A549 (cell line): ENCODE measurements around the gene HK1. TPM values are rescaled to one million over a fixed set of nuclear protein-coding genes. Genes with fewer than 3 reads are reported as not detected.
A peak's percentile ranks its signal among the peaks of the same experiment; 100 is the strongest.

ENCODE experiments used
- BCL3 ChIP-seq: fragments of >200 bp; sonication (Bioruptor Twin); formaldehyde crosslinking; IDR thresholded peaks from 3 replicates; pipeline ENCODE4 v1.6.1; 2016
- CBX2 ChIP-seq: fragments of 200-600 bp; sonication (generic); IDR thresholded peaks from 2 replicates; pipeline ENCODE4 v1.6.1; 2016; ENCODE audit warnings: low read depth, mild to moderate bottlenecking, borderline replicate concordance
- CBX8 ChIP-seq: fragments of 200-600 bp; sonication (generic); IDR thresholded peaks from 2 replicates; pipeline ENCODE4 v1.6.1; 2016
- EHMT2 ChIP-seq: fragments of 200-600 bp; sonication (generic); IDR thresholded peaks from 2 replicates; pipeline ENCODE4 v1.6.1; 2016; ENCODE audit warnings: antibody characterized with exemption, low read depth, mild to moderate bottlenecking, moderate library complexity
- EP300 ChIP-seq, 2 experiments: fragments of >200 bp; sonication (Bioruptor Twin); formaldehyde crosslinking; IDR thresholded peaks; 2 replicates in 1 of 2; 3 replicates in 1 of 2; pipeline ENCODE4 v1.6.1; 2016 to 2017
- ESRRA ChIP-seq: fragments of 150-350 bp; IDR thresholded peaks from 2 replicates; pipeline ENCODE4 v1.6.1; 2014; ENCODE audit warnings: mild to moderate bottlenecking, low read length, borderline replicate concordance
- FOXS1 ChIP-seq: fragments of 250-450 bp; sonication (Bioruptor Pico); IDR thresholded peaks from 2 replicates; pipeline ENCODE4 v1.5.0; 2020; ENCODE audit warnings: mild to moderate bottlenecking, moderate library complexity
- GATA3 ChIP-seq: IDR thresholded peaks from 2 replicates; pipeline ENCODE4 v1.6.1; 2012; ENCODE audit warnings: borderline replicate concordance
- HEYL ChIP-seq: fragments of 250-450 bp; sonication (Bioruptor Pico); IDR thresholded peaks from 2 replicates; pipeline ENCODE4 v1.8.0; 2021; ENCODE audit warnings: mild to moderate bottlenecking, moderate library complexity
- HMGXB4 ChIP-seq: fragments of 250-450 bp; sonication (Bioruptor Pico); IDR thresholded peaks from 2 replicates; pipeline ENCODE4 v1.5.0; 2021; ENCODE audit warnings: mild to moderate bottlenecking, moderate library complexity, borderline replicate concordance
- HOXB13 ChIP-seq: fragments of 250-450 bp; sonication (Bioruptor Pico); IDR thresholded peaks from 2 replicates; pipeline ENCODE4 v1.5.0; 2020; ENCODE audit warnings: low read depth, mild to moderate bottlenecking, moderate library complexity
- JUNB ChIP-seq: fragments of >200 bp; sonication (Bioruptor Twin); formaldehyde crosslinking; IDR thresholded peaks from 2 replicates; pipeline ENCODE4 v1.6.1; 2016
- KDM1A ChIP-seq: fragments of 200-600 bp; sonication (generic); IDR thresholded peaks from 2 replicates; pipeline ENCODE4 v1.6.1; 2016; ENCODE audit warnings: low read depth, mild to moderate bottlenecking
- MAFK ChIP-seq: fragments of 450-650 bp; IDR thresholded peaks from 2 replicates; pipeline ENCODE4 v1.6.1; 2014; ENCODE audit not compliant: partially characterized antibody
- MYC ChIP-seq: IDR thresholded peaks from 2 replicates; pipeline ENCODE4 v1.6.1; 2012; ENCODE audit warnings: mild to moderate bottlenecking, inconsistent platforms, low read length, improper control_type of control experiment, borderline replicate concordance
- RFX5 ChIP-seq: fragments of 450-650 bp; IDR thresholded peaks from 2 replicates; pipeline ENCODE4 v1.7.1; 2014; ENCODE audit warnings: antibody characterized with exemption, mild to moderate bottlenecking, moderate library complexity
- ZC3H11A ChIP-seq: fragments of 450-650 bp; IDR thresholded peaks from 2 replicates; pipeline ENCODE4 v1.6.1; 2014; ENCODE audit warnings: antibody characterized with exemption, mild to moderate bottlenecking
- ZNF302 ChIP-seq: fragments of 250-450 bp; sonication (Bioruptor Pico); IDR thresholded peaks from 2 replicates; pipeline ENCODE4 v1.9.0; 2021; ENCODE audit warnings: inconsistent platforms, mild to moderate bottlenecking, moderate library complexity
- polyA plus RNA-seq, 4 experiments: library from polyadenylated mRNA; depleted of rRNA in 3 of 4; stranded (reverse); fragments of >200 nt; fragmentation: RNase III in 1 of 4; extraction: RNeasy Plus Mini Kit Qiagen cat#74134 plus additional on column Dnase treatment in 1 of 4; gene quantifications; 2 replicates in 3 of 4; 3 replicates in 1 of 4; pipeline ENCODE4 v1.2.3, GENCODE V29; 2011 to 2017
- TF ChIP-seq, protein P1 (sequence below): fragments of 200-600 bp; sonication (generic); IDR thresholded peaks from 2 replicates; pipeline ENCODE4 v1.6.1; 2016; ENCODE audit warnings: antibody characterized with exemption, mild to moderate bottlenecking, moderate library complexity
- TF ChIP-seq, protein P2 (sequence below): fragments of >200 bp; sonication (Bioruptor Twin); formaldehyde crosslinking; IDR thresholded peaks from 2 replicates; pipeline ENCODE4 v1.6.1; 2016
- TF ChIP-seq, protein P3 (sequence below): fragments of 250-450 bp; sonication (Bioruptor Pico); IDR thresholded peaks from 2 replicates; pipeline ENCODE4 v1.5.0; 2020; ENCODE audit warnings: low read depth, mild to moderate bottlenecking, moderate library complexity
- TF ChIP-seq, protein P4 (sequence below): IDR thresholded peaks from 2 replicates; pipeline ENCODE4 v1.6.1; 2012; ENCODE audit warnings: low read depth, borderline replicate concordance
- TF ChIP-seq, protein P5 (sequence below): IDR thresholded peaks from 2 replicates; pipeline ENCODE4 v1.6.1; 2012

HK1 gene
- polyA plus RNA-seq, 2 of the 4 experiments (the other 2 are of a cell fraction) = 17.3 to 58.9 TPM

- TF ChIP-seq JUNB (peak; percentile 92), FOXS1 (CRISPR knock-in tag) (peak; percentile 93), HEYL (CRISPR knock-in tag) (peak; percentile 97), MAFK (peak; percentile 100), ZC3H11A (no peak), KDM1A (no peak), CBX8 (no peak), HMGXB4 (CRISPR knock-in tag) (no peak), EHMT2 (no peak), EP300 (IDR thresholded peaks at IDR 0.05) (peak; percentile 46 to 74; a peak in 2 of 5 replicates), GATA3 (peak; percentile 91), BCL3 (0 out of 3 replicates have a peak, but pooled peaks have one; percentile 19), MYC (no peak), RFX5 (peak; percentile 60), ESRRA (no peak), ZNF302 (peak; percentile 98), HOXB13 (peak; percentile 83), CBX2 (no peak)
- TF ChIP-seq, protein P1, sequence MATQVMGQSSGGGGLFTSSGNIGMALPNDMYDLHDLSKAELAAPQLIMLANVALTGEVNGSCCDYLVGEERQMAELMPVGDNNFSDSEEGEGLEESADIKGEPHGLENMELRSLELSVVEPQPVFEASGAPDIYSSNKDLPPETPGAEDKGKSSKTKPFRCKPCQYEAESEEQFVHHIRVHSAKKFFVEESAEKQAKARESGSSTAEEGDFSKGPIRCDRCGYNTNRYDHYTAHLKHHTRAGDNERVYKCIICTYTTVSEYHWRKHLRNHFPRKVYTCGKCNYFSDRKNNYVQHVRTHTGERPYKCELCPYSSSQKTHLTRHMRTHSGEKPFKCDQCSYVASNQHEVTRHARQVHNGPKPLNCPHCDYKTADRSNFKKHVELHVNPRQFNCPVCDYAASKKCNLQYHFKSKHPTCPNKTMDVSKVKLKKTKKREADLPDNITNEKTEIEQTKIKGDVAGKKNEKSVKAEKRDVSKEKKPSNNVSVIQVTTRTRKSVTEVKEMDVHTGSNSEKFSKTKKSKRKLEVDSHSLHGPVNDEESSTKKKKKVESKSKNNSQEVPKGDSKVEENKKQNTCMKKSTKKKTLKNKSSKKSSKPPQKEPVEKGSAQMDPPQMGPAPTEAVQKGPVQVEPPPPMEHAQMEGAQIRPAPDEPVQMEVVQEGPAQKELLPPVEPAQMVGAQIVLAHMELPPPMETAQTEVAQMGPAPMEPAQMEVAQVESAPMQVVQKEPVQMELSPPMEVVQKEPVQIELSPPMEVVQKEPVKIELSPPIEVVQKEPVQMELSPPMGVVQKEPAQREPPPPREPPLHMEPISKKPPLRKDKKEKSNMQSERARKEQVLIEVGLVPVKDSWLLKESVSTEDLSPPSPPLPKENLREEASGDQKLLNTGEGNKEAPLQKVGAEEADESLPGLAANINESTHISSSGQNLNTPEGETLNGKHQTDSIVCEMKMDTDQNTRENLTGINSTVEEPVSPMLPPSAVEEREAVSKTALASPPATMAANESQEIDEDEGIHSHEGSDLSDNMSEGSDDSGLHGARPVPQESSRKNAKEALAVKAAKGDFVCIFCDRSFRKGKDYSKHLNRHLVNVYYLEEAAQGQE = no peak
- TF ChIP-seq, protein P2, sequence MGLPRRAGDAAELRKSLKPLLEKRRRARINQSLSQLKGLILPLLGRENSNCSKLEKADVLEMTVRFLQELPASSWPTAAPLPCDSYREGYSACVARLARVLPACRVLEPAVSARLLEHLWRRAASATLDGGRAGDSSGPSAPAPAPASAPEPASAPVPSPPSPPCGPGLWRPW = no peak
- TF ChIP-seq, protein P3, sequence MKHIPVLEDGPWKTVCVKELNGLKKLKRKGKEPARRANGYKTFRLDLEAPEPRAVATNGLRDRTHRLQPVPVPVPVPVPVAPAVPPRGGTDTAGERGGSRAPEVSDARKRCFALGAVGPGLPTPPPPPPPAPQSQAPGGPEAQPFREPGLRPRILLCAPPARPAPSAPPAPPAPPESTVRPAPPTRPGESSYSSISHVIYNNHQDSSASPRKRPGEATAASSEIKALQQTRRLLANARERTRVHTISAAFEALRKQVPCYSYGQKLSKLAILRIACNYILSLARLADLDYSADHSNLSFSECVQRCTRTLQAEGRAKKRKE (CRISPR knock-in tag) = peak; percentile 95
- TF ChIP-seq, protein P4, sequence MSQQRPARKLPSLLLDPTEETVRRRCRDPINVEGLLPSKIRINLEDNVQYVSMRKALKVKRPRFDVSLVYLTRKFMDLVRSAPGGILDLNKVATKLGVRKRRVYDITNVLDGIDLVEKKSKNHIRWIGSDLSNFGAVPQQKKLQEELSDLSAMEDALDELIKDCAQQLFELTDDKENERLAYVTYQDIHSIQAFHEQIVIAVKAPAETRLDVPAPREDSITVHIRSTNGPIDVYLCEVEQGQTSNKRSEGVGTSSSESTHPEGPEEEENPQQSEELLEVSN = no peak
- TF ChIP-seq, protein P5, sequence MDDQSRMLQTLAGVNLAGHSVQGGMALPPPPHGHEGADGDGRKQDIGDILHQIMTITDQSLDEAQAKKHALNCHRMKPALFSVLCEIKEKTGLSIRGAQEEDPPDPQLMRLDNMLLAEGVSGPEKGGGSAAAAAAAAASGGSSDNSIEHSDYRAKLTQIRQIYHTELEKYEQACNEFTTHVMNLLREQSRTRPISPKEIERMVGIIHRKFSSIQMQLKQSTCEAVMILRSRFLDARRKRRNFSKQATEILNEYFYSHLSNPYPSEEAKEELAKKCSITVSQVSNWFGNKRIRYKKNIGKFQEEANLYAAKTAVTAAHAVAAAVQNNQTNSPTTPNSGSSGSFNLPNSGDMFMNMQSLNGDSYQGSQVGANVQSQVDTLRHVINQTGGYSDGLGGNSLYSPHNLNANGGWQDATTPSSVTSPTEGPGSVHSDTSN = peak; percentile 78
Measured at GRCh38 chr10:69446650-69447151, 168.4 kb downstream of the HK1 start (continued).
